ENCODE measurements around the gene PLA2G4A.

The PLA2G4A gene

GRCh38 chr1:186977266-186977957 lies 148.7 kb downstream of the PLA2G4A start:
- TF ChIP-seq CTCF (IDR thresholded peaks at IDR 0.05; ENCODE audit: extremely low read depth, insufficient read depth, missing control alignments): no peak
- no peak for DNase-seq (ENCODE audit: low spot score)
- in situ Hi-C loops (cut with MboI; ENCODE audit: low pct_unique_long_range_greater_than_20kb, low sequenced_read_pairs, unreplicated experiment): loop anchor here (25.0 kb wide), 1 partner anchor 490 kb away; no protein-coding TSS in a partner anchor

GRCh38 chr1:186978596-186979556 lies 150.1 kb downstream of the PLA2G4A start:
- no peak for DNase-seq (ENCODE audit: low spot score)
- in situ Hi-C loops (cut with MboI; ENCODE audit: low pct_unique_long_range_greater_than_20kb, low sequenced_read_pairs, unreplicated experiment): loop anchor here (25.0 kb wide), 1 partner anchor 492 kb away; no protein-coding TSS in a partner anchor
- TF ChIP-seq CTCF (IDR thresholded peaks at IDR 0.05; ENCODE audit: extremely low read depth, insufficient read depth, missing control alignments): no peak

GRCh38 chr1:186980400-186980799 lies 151.7 kb downstream of the PLA2G4A start:
- in situ Hi-C loops (cut with MboI; ENCODE audit: low pct_unique_long_range_greater_than_20kb, low sequenced_read_pairs, unreplicated experiment): loop anchor here (10.0 to 25.0 kb wide), 2 partner anchors 366 to 493 kb away; no protein-coding TSS in a partner anchor
- DNase-seq (ENCODE audit: low spot score): no peak
- TF ChIP-seq CTCF (IDR thresholded peaks at IDR 0.05; ENCODE audit: extremely low read depth, insufficient read depth, missing control alignments): no peak

- TF ChIP-seq CTCF (IDR thresholded peaks at IDR 0.05; ENCODE audit: extremely low read depth, insufficient read depth, missing control alignments): no peak
- in situ Hi-C loops (cut with MboI; ENCODE audit: low pct_unique_long_range_greater_than_20kb, low sequenced_read_pairs, unreplicated experiment): loop anchor here (10.0 to 25.0 kb wide), 2 partner anchors 367 to 495 kb away; no protein-coding TSS in a partner anchor
- no peak for DNase-seq (ENCODE audit: low spot score)
Observed at GRCh38 chr1:186982116-186982515, 153.4 kb downstream of the PLA2G4A start.

GRCh38 chr1:186983327-186983726 lies 154.6 kb downstream of the PLA2G4A start:
- TF ChIP-seq CTCF (IDR thresholded peaks at IDR 0.05; ENCODE audit: extremely low read depth, insufficient read depth, missing control alignments): no peak
- no peak for DNase-seq (ENCODE audit: low spot score)
- in situ Hi-C loops (cut with MboI; ENCODE audit: low pct_unique_long_range_greater_than_20kb, low sequenced_read_pairs, unreplicated experiment): loop anchor here (10.0 to 25.0 kb wide), 2 partner anchors 369 to 496 kb away; no protein-coding TSS in a partner anchor

GRCh38 chr1:186984959-186985358 lies 156.2 kb downstream of the PLA2G4A start:
- TF ChIP-seq CTCF (IDR thresholded peaks at IDR 0.05; ENCODE audit: extremely low read depth, insufficient read depth, missing control alignments): no peak
- in situ Hi-C loops (cut with MboI; ENCODE audit: low pct_unique_long_range_greater_than_20kb, low sequenced_read_pairs, unreplicated experiment): loop anchor here (10.0 to 25.0 kb wide), 2 partner anchors 370 to 498 kb away; no protein-coding TSS in a partner anchor
- DNase-seq (ENCODE audit: low spot score): no peak
